NCI-H2029 treated with DMSO at 0.1 percent for 48 hours (cell line): ENCODE results near the gene ITGB3.
"Not testable (repeated sequence)": the region's sequence is repeated elsewhere in the genome, so short reads cannot be mapped to it uniquely, and the experiment has no call there.

Experiments
- DNase-seq: peaks from one replicate; lab custom pipeline; 2025; lab: John Stamatoyannopoulos, UW

The ITGB3 gene

GRCh38 chr17:47253541-47254402 is at the start of gene ITGB3:
Gene ITGB3 (plus strand): TSS chr17:47253827. CDS start chr17:47253862, 35 bp downstream.
- no peak for DNase-seq

- DNase-seq, result no peak
Measured at GRCh38 chr17:47203984-47204721, 49.5 kb upstream of the ITGB3 start.

GRCh38 chr17:47204722-47205418 is 48.8 kb upstream of the ITGB3 start:
- no peak for DNase-seq

GRCh38 chr17:47205419-47205963 is 48.1 kb upstream of the ITGB3 start:
- DNase-seq, result peak; percentile 39

GRCh38 chr17:47207143-47208067 is 46.2 kb upstream of the ITGB3 start:
- no peak for DNase-seq

- no peak for DNase-seq
Measured at GRCh38 chr17:47208744-47209488, 44.7 kb upstream of the ITGB3 start, which contains the start of gene MYL4. Gene MYL4 (plus strand): TSS chr17:47209348. CDS start chr17:47209423, 75 bp downstream.

GRCh38 chr17:47209499-47209898 is 44.1 kb upstream of the ITGB3 start:
- DNase-seq, result no peak

- no peak for DNase-seq
Measured at GRCh38 chr17:47210105-47210504, 43.5 kb upstream of the ITGB3 start.

GRCh38 chr17:47210779-47211178 is 42.8 kb upstream of the ITGB3 start:
- DNase-seq, result no peak

- no peak for DNase-seq
Measured at GRCh38 chr17:47212458-47212857, 41.2 kb upstream of the ITGB3 start.

GRCh38 chr17:47213540-47213939 is 40.1 kb upstream of the ITGB3 start:
- no peak for DNase-seq

- DNase-seq, result no peak
Measured at GRCh38 chr17:47214931-47215330, 38.7 kb upstream of the ITGB3 start.

- DNase-seq, result not testable (repeated sequence)
Measured at GRCh38 chr17:47216821-47217220, 36.8 kb upstream of the ITGB3 start.

- not testable (repeated sequence) for DNase-seq
Measured at GRCh38 chr17:47217279-47217678, 36.3 kb upstream of the ITGB3 start.

GRCh38 chr17:47218896-47219430 is 34.7 kb upstream of the ITGB3 start:
- DNase-seq, result no peak

GRCh38 chr17:47219621-47220475 is 33.8 kb upstream of the ITGB3 start:
- DNase-seq, result no peak

GRCh38 chr17:47220531-47220999 is 33.1 kb upstream of the ITGB3 start:
- DNase-seq, result no peak

- DNase-seq, result no peak
Measured at GRCh38 chr17:47221154-47221553, 32.5 kb upstream of the ITGB3 start.

GRCh38 chr17:47222047-47222446 is 31.6 kb upstream of the ITGB3 start:
- no peak for DNase-seq
